K562 (cell line): ENCODE data around the gene ULK1. TPM values are rescaled to one million over a fixed set of nuclear protein-coding genes. Genes with fewer than 3 reads are reported as not detected.

Experiments
- ADNP ChIP-seq: fragments of 200-800 bp; sonication (Bioruptor generic); IDR thresholded peaks from 2 replicates; pipeline ENCODE4 v1.6.1; 2016; ENCODE audit warnings: missing genetic modification characterization, missing compliant biosample characterization
- BHLHE40 ChIP-seq: IDR thresholded peaks from 2 replicates; pipeline ENCODE4 v1.6.1; 2011; ENCODE audit warnings: low read length, improper control_type of control experiment
- CEBPB ChIP-seq: fragments of 450-650 bp; IDR thresholded peaks from 2 replicates; pipeline ENCODE4 v1.6.1; 2016; ENCODE audit warnings: missing genetic modification characterization, missing compliant biosample characterization
- EGR1 ChIP-seq: fragments of 450-650 bp; conservative IDR thresholded peaks from 2 replicates; pipeline ENCODE4 v1.6.1; 2017; ENCODE audit warnings: mild to moderate bottlenecking
- ELK3 ChIP-seq: fragments of 450-650 bp; formaldehyde crosslinking; IDR thresholded peaks from 2 replicates; pipeline ENCODE4 v1.4.0; 2020; ENCODE audit warnings: mild to moderate bottlenecking
- GABPB1 ChIP-seq: sonication (generic); formaldehyde crosslinking; IDR thresholded peaks from 2 replicates; pipeline ENCODE4 v1.8.0; 2022; ENCODE audit warnings: mild to moderate bottlenecking, missing genetic modification reagents
- HMG20A ChIP-seq: fragments of 450-650 bp; formaldehyde crosslinking; conservative IDR thresholded peaks from 2 replicates; pipeline ENCODE4 v1.4.0; 2020; ENCODE audit warnings: mild to moderate bottlenecking, mixed read lengths
- KDM1A ChIP-seq, 2 experiments: fragments of 450-650 bp; IDR thresholded peaks; 2 replicates each; pipeline ENCODE4 v1.6.1; 2016; ENCODE audit warnings: mild to moderate bottlenecking in 2 of 2
- KHSRP ChIP-seq: fragments of 450-650 bp; IDR thresholded peaks from 2 replicates; pipeline ENCODE4 v1.6.1; 2017
- NFE2L1 ChIP-seq: fragments of 450-650 bp; IDR thresholded peaks from 2 replicates; pipeline ENCODE4 v1.6.1; 2016; ENCODE audit warnings: missing genetic modification characterization, low read depth, mild to moderate bottlenecking, missing compliant biosample characterization, moderate library complexity, borderline replicate concordance
- NFIC ChIP-seq: fragments of 450-650 bp; IDR thresholded peaks from 2 replicates; pipeline ENCODE4 v1.6.1; 2017; ENCODE audit warnings: mild to moderate bottlenecking, inconsistent platforms
- SAFB ChIP-seq: fragments of 200-400 bp; formaldehyde crosslinking; IDR thresholded peaks from 2 replicates; pipeline ENCODE4 v1.6.1; 2017; ENCODE audit warnings: low read depth, low read length, borderline replicate concordance
- WHSC1 ChIP-seq: IDR thresholded peaks from one replicate; pipeline ENCODE4 v1.6.1; 2012; ENCODE audit warnings: low read length, control low read depth, inconsistent platforms
- ZNF174 ChIP-seq: fragments of 250-450 bp; sonication (Bioruptor Pico); IDR thresholded peaks from 2 replicates; pipeline ENCODE4 v1.4.0; 2020; ENCODE audit warnings: mild to moderate bottlenecking
- ZNF316 ChIP-seq: fragments of 450-650 bp; IDR thresholded peaks from 2 replicates; pipeline ENCODE4 v1.6.1; 2016
- ZNF644 ChIP-seq: fragments of 200-800 bp; sonication (Bioruptor generic); IDR thresholded peaks from 2 replicates; pipeline ENCODE4 v1.6.1; 2016; ENCODE audit warnings: low read depth, missing genetic modification characterization, missing compliant biosample characterization
- ZSCAN32 ChIP-seq: fragments of 450-650 bp; formaldehyde crosslinking; IDR thresholded peaks from 2 replicates; pipeline ENCODE4 v1.4.0; 2020; ENCODE audit warnings: mild to moderate bottlenecking, moderate library complexity
- polyA plus RNA-seq, 8 experiments: library from polyadenylated mRNA; depleted of rRNA in 4 of 8; stranded (reverse) in 5 of 8; unstranded in 3 of 8; fragments of >200 nt; fragmentation: Nextera tagmentation in 2 of 8; fragmentation: Illumina TruSeq in 1 of 8; extraction: Ambion mirVana in 2 of 8; extraction: Trizol in 1 of 8; gene quantifications; 2 replicates each; pipeline versions ENCODE4 v1.2.1 to v1.2.3, GENCODE V29; 2011 to 2014; ENCODE audit warnings: inconsistent platforms in 1 of 8, missing spikeins in 1 of 8
- total RNA-seq, 7 experiments: library from RNA; depleted of rRNA in 6 of 7; stranded (reverse); fragments of >200 nt in 6 of 7; fragmentation: Illumina TruSeq in 2 of 7; extraction: Trizol in 2 of 7; gene quantifications; 2 replicates each; pipeline versions ENCODE4 v1.2.1 to v1.2.3, GENCODE V29; 2011 to 2021; ENCODE audit warnings: low replicate concordance in 1 of 7
- TF ChIP-seq, protein P1 (sequence below): fragments of 450-650 bp; formaldehyde crosslinking; IDR thresholded peaks from 2 replicates; pipeline ENCODE4 v1.4.0; 2020; ENCODE audit warnings: mild to moderate bottlenecking, moderate library complexity
- TF ChIP-seq, protein P2 (sequence below): fragments of 250-450 bp; sonication (Bioruptor Pico); IDR thresholded peaks from 2 replicates; pipeline ENCODE4 v1.8.0; 2021; ENCODE audit warnings: moderate library complexity, mild to moderate bottlenecking, inconsistent platforms
- TF ChIP-seq, protein P3 (sequence below), 3 experiments: fragments of 200-800 bp in 1 of 3; fragments of 250-450 bp in 1 of 3; fragments of 450-650 bp in 1 of 3; sonication (Bioruptor Pico) in 1 of 3; sonication (Bioruptor generic) in 1 of 3; formaldehyde crosslinking in 1 of 3; IDR thresholded peaks; 2 replicates each; pipeline versions ENCODE4 v1.6.1 to v1.8.0; 2016 to 2022; ENCODE audit warnings: mild to moderate bottlenecking in 2 of 3, missing genetic modification characterization in 2 of 3, missing compliant biosample characterization in 1 of 3, moderate library complexity in 1 of 3
- TF ChIP-seq, protein P4 (sequence below): sonication (generic); formaldehyde crosslinking; IDR thresholded peaks from 2 replicates; pipeline ENCODE4 v1.8.0; 2022; ENCODE audit warnings: missing genetic modification reagents, mild to moderate bottlenecking, borderline replicate concordance

Gene ULK1
- total and polyA plus RNA-seq, 9 of the 15 experiments (the other 6 are each of a cell fraction or from before 2014, with no cell fraction given) = 0.15 to 29.4 (median 2.5) TPM

DNA sequence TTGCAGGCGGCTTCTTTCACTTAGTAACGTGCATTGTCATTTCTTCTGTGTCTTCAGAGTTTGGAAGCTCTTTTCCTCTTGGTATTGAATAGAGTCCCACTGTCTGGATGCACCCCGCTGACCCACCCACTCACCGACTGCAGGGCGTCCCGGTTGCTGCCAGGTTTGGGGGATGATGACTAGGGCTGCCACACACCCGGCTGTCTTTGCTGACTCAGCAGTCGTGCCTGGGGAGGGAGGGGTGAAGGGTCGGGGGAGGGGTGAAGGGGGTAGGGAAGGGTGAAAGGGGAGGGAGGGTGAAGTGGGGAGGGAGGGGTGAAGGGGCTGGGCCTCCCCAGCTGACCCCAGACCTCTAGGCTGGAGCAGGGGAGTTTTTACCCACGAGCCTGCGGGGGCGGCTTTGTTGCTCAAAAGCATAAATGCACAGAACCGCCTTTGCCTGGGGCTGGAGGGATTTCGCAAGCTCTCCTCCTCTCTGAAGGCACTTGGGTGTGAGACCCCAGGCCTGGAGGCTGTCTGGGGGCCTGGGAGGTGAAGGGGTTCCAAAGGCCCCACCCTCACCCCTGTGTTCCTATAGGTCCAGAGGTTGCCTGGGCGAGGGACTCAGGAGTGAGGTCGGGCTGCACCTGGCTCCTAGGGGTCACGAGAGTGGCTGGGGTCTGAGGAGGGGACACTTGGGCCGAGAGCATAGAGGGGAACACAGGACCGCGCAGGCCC lies 31.3 kb upstream of the ULK1 start (continued):
- TF ChIP-seq EGR1 (peak; percentile 51), ADNP (no peak), WHSC1 (no peak), NFE2L1 (no peak), ELK3 (CRISPR knock-in tag) (no peak), ZSCAN32 (CRISPR knock-in tag) (no peak), ZNF644 (no peak), SAFB (no peak), GABPB1 (no peak), KHSRP (no peak), NFIC (no peak), HMG20A (CRISPR knock-in tag) (no peak), BHLHE40 (peak; percentile 4; the same call in 1 of the 2 replicates), KDM1A (IDR thresholded peaks at IDR 0.05) (peak in 1 of 2 experiments; percentile 37; a peak in 1 of 4 replicates), CEBPB (tag) (peak; percentile 86), ZNF316 (peak; percentile 99), ZNF174 (CRISPR knock-in tag) (no peak)
- TF ChIP-seq, protein P1, sequence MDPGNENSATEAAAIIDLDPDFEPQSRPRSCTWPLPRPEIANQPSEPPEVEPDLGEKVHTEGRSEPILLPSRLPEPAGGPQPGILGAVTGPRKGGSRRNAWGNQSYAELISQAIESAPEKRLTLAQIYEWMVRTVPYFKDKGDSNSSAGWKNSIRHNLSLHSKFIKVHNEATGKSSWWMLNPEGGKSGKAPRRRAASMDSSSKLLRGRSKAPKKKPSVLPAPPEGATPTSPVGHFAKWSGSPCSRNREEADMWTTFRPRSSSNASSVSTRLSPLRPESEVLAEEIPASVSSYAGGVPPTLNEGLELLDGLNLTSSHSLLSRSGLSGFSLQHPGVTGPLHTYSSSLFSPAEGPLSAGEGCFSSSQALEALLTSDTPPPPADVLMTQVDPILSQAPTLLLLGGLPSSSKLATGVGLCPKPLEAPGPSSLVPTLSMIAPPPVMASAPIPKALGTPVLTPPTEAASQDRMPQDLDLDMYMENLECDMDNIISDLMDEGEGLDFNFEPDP (CRISPR knock-in tag) = no peak
- TF ChIP-seq, protein P2, sequence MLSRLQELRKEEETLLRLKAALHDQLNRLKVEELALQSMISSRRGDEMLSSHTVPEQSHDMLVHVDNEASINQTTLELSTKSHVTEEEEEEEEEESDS (CRISPR knock-in tag) = no peak
- TF ChIP-seq, protein P3, sequence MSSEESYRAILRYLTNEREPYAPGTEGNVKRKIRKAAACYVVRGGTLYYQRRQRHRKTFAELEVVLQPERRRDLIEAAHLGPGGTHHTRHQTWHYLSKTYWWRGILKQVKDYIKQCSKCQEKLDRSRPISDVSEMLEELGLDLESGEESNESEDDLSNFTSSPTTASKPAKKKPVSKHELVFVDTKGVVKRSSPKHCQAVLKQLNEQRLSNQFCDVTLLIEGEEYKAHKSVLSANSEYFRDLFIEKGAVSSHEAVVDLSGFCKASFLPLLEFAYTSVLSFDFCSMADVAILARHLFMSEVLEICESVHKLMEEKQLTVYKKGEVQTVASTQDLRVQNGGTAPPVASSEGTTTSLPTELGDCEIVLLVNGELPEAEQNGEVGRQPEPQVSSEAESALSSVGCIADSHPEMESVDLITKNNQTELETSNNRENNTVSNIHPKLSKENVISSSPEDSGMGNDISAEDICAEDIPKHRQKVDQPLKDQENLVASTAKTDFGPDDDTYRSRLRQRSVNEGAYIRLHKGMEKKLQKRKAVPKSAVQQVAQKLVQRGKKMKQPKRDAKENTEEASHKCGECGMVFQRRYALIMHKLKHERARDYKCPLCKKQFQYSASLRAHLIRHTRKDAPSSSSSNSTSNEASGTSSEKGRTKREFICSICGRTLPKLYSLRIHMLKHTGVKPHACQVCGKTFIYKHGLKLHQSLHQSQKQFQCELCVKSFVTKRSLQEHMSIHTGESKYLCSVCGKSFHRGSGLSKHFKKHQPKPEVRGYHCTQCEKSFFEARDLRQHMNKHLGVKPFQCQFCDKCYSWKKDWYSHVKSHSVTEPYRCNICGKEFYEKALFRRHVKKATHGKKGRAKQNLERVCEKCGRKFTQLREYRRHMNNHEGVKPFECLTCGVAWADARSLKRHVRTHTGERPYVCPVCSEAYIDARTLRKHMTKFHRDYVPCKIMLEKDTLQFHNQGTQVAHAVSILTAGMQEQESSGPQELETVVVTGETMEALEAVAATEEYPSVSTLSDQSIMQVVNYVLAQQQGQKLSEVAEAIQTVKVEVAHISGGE (CRISPR knock-in tag; IDR thresholded peaks at IDR 0.05) = 0 out of 6 replicates have a peak, but pooled peaks of 1 of the 3 experiments have one; percentile 21
- TF ChIP-seq, protein P4, sequence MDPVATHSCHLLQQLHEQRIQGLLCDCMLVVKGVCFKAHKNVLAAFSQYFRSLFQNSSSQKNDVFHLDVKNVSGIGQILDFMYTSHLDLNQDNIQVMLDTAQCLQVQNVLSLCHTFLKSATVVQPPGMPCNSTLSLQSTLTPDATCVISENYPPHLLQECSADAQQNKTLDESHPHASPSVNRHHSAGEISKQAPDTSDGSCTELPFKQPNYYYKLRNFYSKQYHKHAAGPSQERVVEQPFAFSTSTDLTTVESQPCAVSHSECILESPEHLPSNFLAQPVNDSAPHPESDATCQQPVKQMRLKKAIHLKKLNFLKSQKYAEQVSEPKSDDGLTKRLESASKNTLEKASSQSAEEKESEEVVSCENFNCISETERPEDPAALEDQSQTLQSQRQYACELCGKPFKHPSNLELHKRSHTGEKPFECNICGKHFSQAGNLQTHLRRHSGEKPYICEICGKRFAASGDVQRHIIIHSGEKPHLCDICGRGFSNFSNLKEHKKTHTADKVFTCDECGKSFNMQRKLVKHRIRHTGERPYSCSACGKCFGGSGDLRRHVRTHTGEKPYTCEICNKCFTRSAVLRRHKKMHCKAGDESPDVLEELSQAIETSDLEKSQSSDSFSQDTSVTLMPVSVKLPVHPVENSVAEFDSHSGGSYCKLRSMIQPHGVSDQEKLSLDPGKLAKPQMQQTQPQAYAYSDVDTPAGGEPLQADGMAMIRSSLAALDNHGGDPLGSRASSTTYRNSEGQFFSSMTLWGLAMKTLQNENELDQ (CRISPR knock-in tag) = no peak
